ENCODE data around the gene TYMS. TPM values are rescaled to one million over a fixed set of nuclear protein-coding genes. Genes with fewer than 3 reads are reported as not detected.

The TYMS gene
- total RNA-seq, 2 donors from 2014 or later = 81.9 to 90.0 TPM

DNA sequence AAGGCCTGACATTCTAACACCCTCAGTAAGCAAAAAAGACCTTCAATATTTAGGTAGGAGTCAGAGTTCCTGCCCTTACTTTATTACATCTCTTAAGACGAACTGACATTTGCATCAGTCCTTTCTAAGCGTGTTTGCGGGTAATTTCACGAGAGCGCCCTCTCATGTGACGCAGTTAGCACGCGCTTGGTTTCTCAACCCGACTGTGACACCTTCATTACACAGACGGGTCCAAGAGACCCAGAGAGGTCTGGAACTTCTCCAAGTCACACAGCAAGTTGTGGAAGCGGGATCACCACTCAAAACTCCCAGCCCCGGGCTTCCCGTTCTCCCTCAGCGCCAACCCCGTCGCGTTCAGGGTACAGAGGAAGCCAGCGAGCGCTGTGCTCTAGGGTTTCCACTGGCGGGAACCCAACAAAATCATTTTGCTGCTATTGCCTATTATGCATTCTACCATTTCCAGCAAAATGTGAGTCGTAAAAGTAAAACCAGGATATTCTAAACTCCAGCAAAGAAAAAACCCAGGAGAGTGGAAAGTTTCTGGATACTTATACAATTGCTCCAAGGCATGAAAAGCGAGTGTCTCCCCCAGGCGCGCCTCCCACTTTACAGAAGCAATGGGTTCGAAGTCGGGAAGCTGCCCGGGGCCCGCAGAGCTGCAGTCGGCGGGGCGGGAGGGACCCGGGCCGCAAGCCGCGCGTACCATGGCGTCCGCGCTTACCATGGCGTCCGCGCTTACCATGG is 54.4 kb downstream of the TYMS start:
- peak overlapping the region; percentile 82 for H3K9ac ChIP-seq (ENCODE audit: extremely low read depth, low read length, poor library complexity, severe bottlenecking)

GRCh38 chr18:712401-713134 is 55.1 kb downstream of the TYMS start, which contains the start of gene ENOSF1:
TSS of gene ENOSF1 (minus strand) at chr18:712630. CDS start at chr18:712587, 43 bp downstream.
- peak within 1 kb of the TSS; percentile 93 for H3K4me3 ChIP-seq (ENCODE audit: low read length)
- no peaks in the 10 kb centered on the region for H3K27me3 ChIP-seq (ENCODE audit: control insufficient read depth, insufficient read depth, low read length, poor library complexity, severe bottlenecking)
- peaks cover 18% of the 10 kb centered on the region for H3K36me3 Mint-ChIP-seq (ENCODE audit: low read depth)
- peaks cover 8% of the 10 kb centered on the region for H3K4me1 Mint-ChIP-seq
- TF ChIP-seq CTCF (conservative IDR thresholded peaks at IDR 0.05) = peak; percentile 97
- WGBS, 2 experiments (ENCODE audit: insufficient coverage in 1 of 2, insufficient read length in 1 of 2) = 13 to 58% methylated on average over 19 to 82 of the region's 91 CpGs
- peaks cover 5% of the 10 kb centered on the region for H3K36me3 ChIP-seq (ENCODE audit: control insufficient read depth, insufficient read depth, low read length)
- H3K4me1 ChIP-seq (ENCODE audit: control insufficient read depth, insufficient read depth, low read length) = no peaks in the 10 kb centered on the region
- no peaks in the 10 kb centered on the region for H3K9me3 ChIP-seq (ENCODE audit: control insufficient read depth, low read length)
- peak within 1 kb of the TSS; percentile 87 for H3K27ac Mint-ChIP-seq
- H3K27me3 Mint-ChIP-seq (ENCODE audit: insufficient read depth) = peaks cover 4% of the 10 kb centered on the region
- peaks cover 15% of the 10 kb centered on the region for H3K9me3 Mint-ChIP-seq
- peak; percentile 99 for DNase-seq
- peak within 1 kb of the TSS; percentile 82 for H3K9ac ChIP-seq (ENCODE audit: extremely low read depth, low read length, poor library complexity, severe bottlenecking)
- peak within 1 kb of the TSS; percentile 84 for H3K4me3 Mint-ChIP-seq
- H3K27ac ChIP-seq (ENCODE audit: low read depth, low read length) = peak within 1 kb of the TSS; percentile 32

More for the DNA sequence above, 54.4 kb downstream of the TYMS start:
- H3K4me3 ChIP-seq (ENCODE audit: low read length) = peak overlapping the region; percentile 93
- H3K36me3 ChIP-seq (ENCODE audit: control insufficient read depth, insufficient read depth, low read length) = peaks cover 5% of the 10 kb centered on the region
- Mint-ChIP-seq H3K27me3 (ENCODE audit: insufficient read depth) (peaks cover 4% of the 10 kb centered on the region), H3K9me3 (peaks cover 15% of the 10 kb centered on the region), H3K27ac (peak overlapping the region; percentile 56), H3K36me3 (ENCODE audit: low read depth) (peaks cover 18% of the 10 kb centered on the region), H3K4me1 (peaks cover 8% of the 10 kb centered on the region), H3K4me3 (peak overlapping the region; percentile 84)
- no peaks in the 10 kb centered on the region for H3K9me3 ChIP-seq (ENCODE audit: control insufficient read depth, low read length)
- H3K4me1 ChIP-seq (ENCODE audit: control insufficient read depth, insufficient read depth, low read length) = no peaks in the 10 kb centered on the region
- DNase-seq = peak; percentile 66
- H3K27me3 ChIP-seq (ENCODE audit: control insufficient read depth, insufficient read depth, low read length, poor library complexity, severe bottlenecking) = no peaks in the 10 kb centered on the region
- H3K27ac ChIP-seq (ENCODE audit: low read depth, low read length) = peak overlapping the region; percentile 32
- WGBS, 2 experiments (ENCODE audit: insufficient coverage in 1 of 2, insufficient read length in 1 of 2) = 1% methylated on average over 18 to 42 of the region's 42 CpGs
- TF ChIP-seq CTCF (conservative IDR thresholded peaks at IDR 0.05) = no peak

DNA sequence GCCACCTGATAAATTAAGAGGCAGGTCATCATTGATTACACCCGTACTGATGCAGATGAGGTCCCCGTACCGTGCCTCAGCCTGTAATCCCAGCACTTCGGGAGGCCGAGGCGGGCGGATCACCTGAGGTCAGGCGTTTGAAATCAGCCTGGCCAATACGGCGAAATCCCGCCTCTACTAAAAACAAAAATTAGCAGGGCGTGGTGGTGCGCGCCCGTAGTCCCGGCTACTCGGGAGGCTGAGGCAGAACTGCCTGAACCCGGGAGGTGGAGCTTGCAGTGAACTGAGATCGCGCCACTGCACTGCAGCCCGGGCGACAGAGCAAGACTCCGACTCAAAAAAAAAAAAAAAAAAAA is 55.7 kb downstream of the TYMS start:
- Histone ChIP-seq H3K9ac (ENCODE audit: extremely low read depth, low read length, poor library complexity, severe bottlenecking) (no peak overlapping the region), H3K27ac (ENCODE audit: low read depth, low read length) (no peak overlapping the region), H3K27me3 (ENCODE audit: control insufficient read depth, insufficient read depth, low read length, poor library complexity, severe bottlenecking) (no peaks in the 10 kb centered on the region), H3K4me3 (ENCODE audit: low read length) (peak overlapping the region; percentile 58), H3K4me1 (ENCODE audit: control insufficient read depth, insufficient read depth, low read length) (no peaks in the 10 kb centered on the region), H3K36me3 (ENCODE audit: control insufficient read depth, insufficient read depth, low read length) (peaks cover 5% of the 10 kb centered on the region), H3K9me3 (ENCODE audit: control insufficient read depth, low read length) (no peaks in the 10 kb centered on the region)
- Mint-ChIP-seq H3K27me3 (ENCODE audit: insufficient read depth) (peaks cover 4% of the 10 kb centered on the region), H3K4me3 (peak overlapping the region; percentile 84), H3K9me3 (peaks cover 15% of the 10 kb centered on the region), H3K36me3 (ENCODE audit: low read depth) (peaks cover 15% of the 10 kb centered on the region), H3K27ac (peak overlapping the region; percentile 87), H3K4me1 (peaks cover 8% of the 10 kb centered on the region)
- no peak for TF ChIP-seq CTCF (conservative IDR thresholded peaks at IDR 0.05)
- 92 to 98% methylated on average over 11 to 21 of the region's 23 CpGs for WGBS, 2 experiments (ENCODE audit: insufficient coverage in 1 of 2, insufficient read length in 1 of 2)
- DNase-seq = no peak
